Ishikawa (cell line): ENCODE measurements around the gene KSR2.

ENCODE experiments used
- EP300 ChIP-seq: IDR thresholded peaks from 2 replicates; pipeline ENCODE4 v1.6.1; 2012; ENCODE audit warnings: borderline replicate concordance
- RAD21 ChIP-seq: IDR thresholded peaks from 2 replicates; pipeline ENCODE4 v1.6.1; 2012; ENCODE audit warnings: low read depth
- TF ChIP-seq, protein P1 (sequence below): IDR thresholded peaks from 2 replicates; pipeline ENCODE4 v1.6.1; 2012

DNA sequence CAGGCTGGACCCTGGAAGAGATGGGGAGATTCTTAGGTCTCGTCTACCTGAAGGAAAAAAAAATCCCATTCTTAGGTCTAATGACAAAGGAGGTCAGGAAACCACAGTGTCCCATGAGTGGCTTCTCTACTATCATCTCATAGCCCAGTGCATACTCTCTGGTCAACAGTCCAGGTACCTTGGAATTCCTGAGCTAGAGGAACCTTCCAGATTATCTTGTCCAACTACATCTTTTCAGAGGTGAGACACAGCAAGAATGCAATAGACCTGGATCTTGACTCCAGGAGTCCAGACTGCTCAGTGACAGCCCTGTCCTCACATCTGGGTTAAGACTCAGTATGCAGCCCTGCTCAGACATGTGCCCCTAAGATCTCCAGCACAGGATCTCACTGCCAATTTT, 429.9 kb downstream of the KSR2 start:
- TF ChIP-seq RAD21 (no peak), EP300 (no peak)
- TF ChIP-seq, protein P1, sequence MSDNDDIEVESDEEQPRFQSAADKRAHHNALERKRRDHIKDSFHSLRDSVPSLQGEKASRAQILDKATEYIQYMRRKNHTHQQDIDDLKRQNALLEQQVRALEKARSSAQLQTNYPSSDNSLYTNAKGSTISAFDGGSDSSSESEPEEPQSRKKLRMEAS = no peak
